Central memory CD8-positive, alpha-beta T cell (primary cell): ENCODE measurements around the gene CLTC.

Experiments
- ATAC-seq: fragments of 150-1000 bp; cut with Tn5 transposase; replicated peaks from 2 replicates; pipeline ENCODE4 v1.10.0; 2022; ENCODE audit warnings: mild to moderate bottlenecking, moderate FRiP score, moderate number of reproducible peaks; ENCODE audit not compliant: poor library complexity, severe bottlenecking; ENCODE audit errors: extremely low read depth
- DNase-seq, 2 donors: peaks; one replicate each; pipeline ENCODE4 v3.0.0; 2021; ENCODE audit warnings: low spot score in 2 of 2
- H3K27ac Mint-ChIP-seq: one replicate; pipeline ENCODE4 v1.8.0; 2022; ENCODE audit warnings: low read depth, mild to moderate bottlenecking, moderate library complexity, mixed read lengths
- H3K27me3 Mint-ChIP-seq: one replicate; pipeline ENCODE4 v1.8.0; 2022; ENCODE audit warnings: mixed read lengths
- H3K36me3 Mint-ChIP-seq: one replicate; pipeline ENCODE4 v1.8.0; 2022; ENCODE audit warnings: mild to moderate bottlenecking, moderate library complexity, mixed read lengths; ENCODE audit not compliant: insufficient read depth
- H3K4me1 Mint-ChIP-seq: one replicate; pipeline ENCODE4 v1.8.0; 2022; ENCODE audit warnings: mixed read lengths
- H3K4me3 Mint-ChIP-seq: one replicate; pipeline ENCODE4 v1.8.0; 2022; ENCODE audit warnings: mild to moderate bottlenecking, moderate library complexity, mixed read lengths
- H3K9me3 Mint-ChIP-seq: one replicate; pipeline ENCODE4 v1.8.0; 2022; ENCODE audit warnings: mixed read lengths

The CLTC gene

GRCh38 chr17:59696682-59697277 lies 77.1 kb downstream of the CLTC start:
- DNase-seq (no peak), ATAC-seq (no peak)
- no peaks in the 10 kb centered on the region for H3K27me3 Mint-ChIP-seq
- H3K9me3 Mint-ChIP-seq, result no peaks in the 10 kb centered on the region
- peaks cover 42% of the 10 kb centered on the region for H3K36me3 Mint-ChIP-seq
- H3K4me3 Mint-ChIP-seq, result no peak overlapping the region
- H3K4me1 Mint-ChIP-seq, result peaks cover 30% of the 10 kb centered on the region
- no peak overlapping the region for H3K27ac Mint-ChIP-seq

GRCh38 chr17:59698143-59698542 lies 78.4 kb downstream of the CLTC start:
- Mint-ChIP-seq H3K4me3 (no peak overlapping the region), H3K9me3 (no peaks in the 10 kb centered on the region), H3K36me3 (peaks cover 33% of the 10 kb centered on the region), H3K4me1 (peaks cover 37% of the 10 kb centered on the region), H3K27me3 (no peaks in the 10 kb centered on the region), H3K27ac (peak overlapping the region; percentile 67)
- ATAC-seq (no peak), DNase-seq (no peak)

- Mint-ChIP-seq H3K9me3 (no peaks in the 10 kb centered on the region), H3K27me3 (no peaks in the 10 kb centered on the region), H3K4me3 (no peak overlapping the region), H3K4me1 (peaks cover 42% of the 10 kb centered on the region), H3K36me3 (peaks cover 26% of the 10 kb centered on the region), H3K27ac (no peak overlapping the region)
- ATAC-seq (no peak), DNase-seq (no peak)
Observed at GRCh38 chr17:59699218-59699617, 79.5 kb downstream of the CLTC start.

- H3K27ac Mint-ChIP-seq, result no peak overlapping the region
- no peak overlapping the region for H3K4me3 Mint-ChIP-seq
- H3K4me1 Mint-ChIP-seq, result peaks cover 46% of the 10 kb centered on the region
- H3K9me3 Mint-ChIP-seq, result no peaks in the 10 kb centered on the region
- H3K27me3 Mint-ChIP-seq, result no peaks in the 10 kb centered on the region
- peaks cover 23% of the 10 kb centered on the region for H3K36me3 Mint-ChIP-seq
- ATAC-seq (no peak), DNase-seq (no peak)
Observed at GRCh38 chr17:59699786-59700185, 80.1 kb downstream of the CLTC start.

GRCh38 chr17:59702304-59702703 lies 82.6 kb downstream of the CLTC start:
- no peak for DNase-seq
- Mint-ChIP-seq H3K36me3 (peaks cover 20% of the 10 kb centered on the region), H3K4me1 (peaks cover 65% of the 10 kb centered on the region), H3K9me3 (no peaks in the 10 kb centered on the region), H3K27ac (no peak overlapping the region), H3K4me3 (no peak overlapping the region), H3K27me3 (no peaks in the 10 kb centered on the region)
- no peak for ATAC-seq

GRCh38 chr17:59707149-59707970 lies 87.7 kb downstream of the CLTC start, which contains the start of the genes PTRH2 and VMP1:
TSS of gene PTRH2 (minus strand) at chr17:59707430. CDS start at chr17:59697978, 9,452 bp downstream.
TSS of gene VMP1 (plus strand) at chr17:59707654. CDS start at chr17:59731447, 23,793 bp downstream.
- Mint-ChIP-seq H3K4me3 (peak within 1 kb of the TSS; percentile 100), H3K36me3 (peaks cover 18% of the 10 kb centered on the region), H3K27me3 (no peaks in the 10 kb centered on the region), H3K4me1 (peaks cover 49% of the 10 kb centered on the region), H3K9me3 (no peaks in the 10 kb centered on the region), H3K27ac (peak within 1 kb of the TSS; percentile 100)
- ATAC-seq (peak; percentile 90), DNase-seq (peak; percentile 70 to 84)

- H3K36me3 Mint-ChIP-seq, result peaks cover 19% of the 10 kb centered on the region
- DNase-seq (peak in 1 of 2 donors; percentile 10), ATAC-seq (peak; percentile 6)
- H3K4me3 Mint-ChIP-seq, result peak overlapping the region; percentile 100
- H3K4me1 Mint-ChIP-seq, result peaks cover 54% of the 10 kb centered on the region
- no peaks in the 10 kb centered on the region for H3K27me3 Mint-ChIP-seq
- H3K9me3 Mint-ChIP-seq, result no peaks in the 10 kb centered on the region
- peak overlapping the region; percentile 100 for H3K27ac Mint-ChIP-seq
Observed at GRCh38 chr17:59707971-59708430, 88.3 kb downstream of the CLTC start.

- Mint-ChIP-seq H3K4me1 (peaks cover 42% of the 10 kb centered on the region), H3K9me3 (no peaks in the 10 kb centered on the region)
- DNase-seq, result no peak
Observed at GRCh38 chr17:59711936-59712335, 92.2 kb downstream of the CLTC start.

GRCh38 chr17:59712862-59713261 lies 93.2 kb downstream of the CLTC start:
- Mint-ChIP-seq H3K27ac (no peak overlapping the region), H3K4me3 (no peak overlapping the region), H3K27me3 (no peaks in the 10 kb centered on the region), H3K4me1 (peaks cover 33% of the 10 kb centered on the region), H3K36me3 (peaks cover 13% of the 10 kb centered on the region), H3K9me3 (no peaks in the 10 kb centered on the region)
- DNase-seq, result no peak
- no peak for ATAC-seq

More at GRCh38 chr17:59711936-59712335, 92.2 kb downstream of the CLTC start:
- no peak for ATAC-seq
- Mint-ChIP-seq H3K36me3 (peaks cover 15% of the 10 kb centered on the region), H3K27ac (no peak overlapping the region), H3K4me3 (no peak overlapping the region), H3K27me3 (no peaks in the 10 kb centered on the region)

GRCh38 chr17:59714255-59714654 lies 94.6 kb downstream of the CLTC start:
- no peaks in the 10 kb centered on the region for H3K27me3 Mint-ChIP-seq
- peaks cover 35% of the 10 kb centered on the region for H3K4me1 Mint-ChIP-seq

GRCh38 chr17:59716427-59716826 lies 96.7 kb downstream of the CLTC start:
- Mint-ChIP-seq H3K27me3 (no peaks in the 10 kb centered on the region), H3K4me1 (peaks cover 39% of the 10 kb centered on the region), H3K9me3 (no peaks in the 10 kb centered on the region), H3K27ac (peak overlapping the region; percentile 78), H3K36me3 (peaks cover 13% of the 10 kb centered on the region), H3K4me3 (no peak overlapping the region)
- no peak for DNase-seq
- ATAC-seq, result no peak

More at GRCh38 chr17:59714255-59714654, 94.6 kb downstream of the CLTC start:
- Mint-ChIP-seq H3K27ac (no peak overlapping the region), H3K9me3 (no peaks in the 10 kb centered on the region), H3K4me3 (no peak overlapping the region), H3K36me3 (peaks cover 13% of the 10 kb centered on the region)
- DNase-seq (no peak), ATAC-seq (no peak)

- Mint-ChIP-seq H3K9me3 (no peaks in the 10 kb centered on the region), H3K4me3 (no peak overlapping the region), H3K27ac (no peak overlapping the region), H3K4me1 (peaks cover 47% of the 10 kb centered on the region), H3K27me3 (no peaks in the 10 kb centered on the region), H3K36me3 (peaks cover 11% of the 10 kb centered on the region)
- no peak for ATAC-seq
- DNase-seq, result no peak
Observed at GRCh38 chr17:59719526-59719925, 99.8 kb downstream of the CLTC start.

- ATAC-seq (no peak), DNase-seq (no peak)
- Mint-ChIP-seq H3K36me3 (peaks cover 8% of the 10 kb centered on the region), H3K27ac (no peak overlapping the region), H3K9me3 (no peaks in the 10 kb centered on the region), H3K4me1 (peaks cover 37% of the 10 kb centered on the region), H3K27me3 (no peaks in the 10 kb centered on the region), H3K4me3 (no peak overlapping the region)
Observed at GRCh38 chr17:59722623-59723022, 102.9 kb downstream of the CLTC start.
